Heart left ventricle (tissue), 16 donors: ENCODE results near the gene FAAP20. TPM values are rescaled to one million over a fixed set of nuclear protein-coding genes. Genes with fewer than 3 reads are reported as not detected.
A peak's percentile ranks its signal among the peaks of the same experiment; 100 is the strongest.

ENCODE experiments used
- ATAC-seq, 4 donors: fragments of 200-7000 bp; cut with Tn5 transposase; one replicate each; pipeline ENCODE4 v1.9.1; 2020 to 2022; ENCODE audit warnings: moderate library complexity in 4 of 4, mild to moderate bottlenecking in 3 of 4, moderate number of reproducible peaks in 1 of 4
- DNase-seq, 5 donors: peaks; one replicate each; pipeline ENCODE4 v3.0.0-alpha.2; 2020
- H3K27ac ChIP-seq, 12 donors: fragments of 200-600 bp; sonication (generic) in 4 of 12; one replicate each; pipeline versions ENCODE4 v1.5.0 to v1.8.0; 2016 to 2022; ENCODE audit warnings: mild to moderate bottlenecking in 2 of 12
- H3K27me3 ChIP-seq, 9 donors: fragments of 200-600 bp; sonication (generic) in 2 of 9; one replicate each; pipeline versions ENCODE4 v1.5.1 to v1.8.0; 2016 to 2022; ENCODE audit warnings: mild to moderate bottlenecking in 3 of 9
- H3K36me3 ChIP-seq, 9 donors: fragments of 200-600 bp; sonication (generic) in 2 of 9; one replicate each; pipeline versions ENCODE4 v1.5.0 to v1.8.0; 2018 to 2022; ENCODE audit warnings: mild to moderate bottlenecking in 2 of 9
- H3K4me1 ChIP-seq, 12 donors: fragments of 200-600 bp; sonication (generic) in 4 of 12; one replicate each; pipeline versions ENCODE4 v1.5.0 to v1.8.0; 2016 to 2022; ENCODE audit warnings: mild to moderate bottlenecking in 3 of 12
- H3K4me3 ChIP-seq, 12 donors: fragments of 200-600 bp; sonication (generic) in 4 of 12; one replicate each; pipeline versions ENCODE4 v1.5.0 to v1.8.0; 2017 to 2022; ENCODE audit warnings: mild to moderate bottlenecking in 9 of 12, moderate library complexity in 4 of 12
- H3K9me3 ChIP-seq, 12 donors: fragments of 200-600 bp; sonication (generic) in 4 of 12; one replicate each; pipeline versions ENCODE4 v1.5.0 to v1.8.0; 2016 to 2022; ENCODE audit warnings: mild to moderate bottlenecking in 1 of 12
- CTCF ChIP-seq, 12 donors: fragments of 200-600 bp; sonication (generic) in 4 of 12; IDR thresholded peaks; one replicate each; pipeline versions ENCODE4 v1.5.0 to v1.8.0; 2018 to 2022; ENCODE audit warnings: antibody characterized with exemption in 12 of 12, mild to moderate bottlenecking in 5 of 12
- POLR2A ChIP-seq, 2 donors: fragments of 450-650 bp; IDR thresholded peaks; one replicate each; pipeline ENCODE4 v1.6.1; 2017; ENCODE audit warnings: antibody characterized with exemption in 2 of 2, mild to moderate bottlenecking in 2 of 2, moderate library complexity in 2 of 2
- WGBS, 4 donors: extraction: QIAGEN DNeasy Blood & Tissue Kit in 2 of 4; methylation state at CpG; one replicate each; pipeline versions ENCODE4 v1.1.5 to v1.1.7; 2013 to 2018; 5-methylcytosine and 5-hydroxymethylcytosine counted together
- intact Hi-C, 10 donors: fragments of 100-400 bp; cut with DNase I; formaldehyde crosslinking; loops; one replicate each; pipeline versions ENCODE4 v1.11.1 to v1.14.2; 2022
- polyA plus RNA-seq, 2 donors: library from polyadenylated mRNA; stranded (reverse); fragments of 200-250 nt; gene quantifications; one replicate each; pipeline ENCODE4 v1.2.3, GENCODE V29; 2013
- total RNA-seq, 9 donors: library from RNA; depleted of rRNA in 2 of 9; stranded (reverse); fragments of >200 nt in 2 of 9; fragmentation: NEBNext Ultra II Directional in 3 of 9; extraction: Animal tissue kit (Norgen Biotek cat#: 25700) in 3 of 9; gene quantifications; one replicate each; pipeline versions ENCODE4 v1.1.0 to v1.2.4, GENCODE V29; 2016 to 2023
- donor health status: ischemic (EF 13 %, LVEDD 7.1; RV severe dilation, severe dysfunction).
- donor health status: healthy with polysubstance abuse.
- donor health status: DM: no; HTN: yes; CAD: no.
- donor health status: DM: no; HTN: no; CAD: no.
- donor health status: ischemic (EF 25% LVEDD 6.9; RV normal size, moderate dysfunction).
- donor health status: ischemic (EF 25% LVEDD 5.7; RV mildly dilated, moderate dysfunction).
- donor health status: healthy.
- donor health status: DM: yes; HTN: yes; CAD: no.
- donor health status: ischemic (EF 35%, LVEDD 5.7; RV mildly dilated, moderate dysfunction).
- donor health status: nonischemic (EF 11% LVEDD 7.7; RV severe dilation, severe dysfunction).
- donor health status: DM: yes; HTN: yes; CAD: no.
- donor health status: PGD.
- donor health status: ischemic (EF 29% LVEDD 5.4; RV normal size, mild dysfunction).
- donor health status: nonischemic (EF 23%, LVEDD 6.1; RV moderate dilation, normal function).

The FAAP20 gene
- total and polyA plus RNA-seq, 11 donors: 20.9 to 61.3 (median 36.6) TPM

DNA sequence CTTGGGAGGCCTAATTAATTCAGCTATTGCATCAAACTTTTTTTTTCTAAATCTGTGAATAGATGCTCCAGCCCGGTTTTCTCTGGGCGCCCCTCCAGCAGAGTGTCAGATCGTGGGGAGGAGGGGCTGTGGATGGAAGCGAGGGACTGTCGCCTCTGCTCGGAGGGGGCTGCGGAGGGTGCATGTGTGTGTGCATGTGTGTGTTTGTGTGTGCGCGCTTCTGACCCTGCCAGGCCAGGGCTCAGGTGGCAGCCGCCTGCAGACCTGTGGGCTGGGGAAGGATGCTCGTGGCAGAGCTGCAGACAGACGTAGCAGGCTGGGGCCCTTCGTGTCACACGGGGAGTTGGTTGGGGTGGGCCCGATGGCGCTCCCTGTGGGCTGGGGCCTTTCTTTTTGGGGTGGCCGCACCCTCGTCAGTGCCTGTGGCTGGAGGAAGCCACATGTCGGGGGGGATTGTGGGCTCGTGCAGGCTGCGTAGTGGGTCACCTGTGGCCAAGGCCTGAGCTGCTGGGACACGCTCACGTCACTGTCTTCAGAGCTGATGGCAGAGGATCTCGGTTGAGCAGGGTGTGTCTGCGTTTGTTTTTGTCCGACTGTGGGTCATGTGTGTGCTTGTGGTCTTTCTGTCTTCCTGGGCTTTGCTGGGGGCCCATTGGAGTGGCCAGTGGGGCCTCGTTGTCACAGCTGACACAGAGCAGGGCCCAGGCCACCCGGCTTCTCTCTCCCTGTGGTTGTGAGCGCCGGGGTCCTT is 36.4 kb upstream of the FAAP20 start:
- peak overlapping the region; percentile 66 to 92 (median 75) for H3K4me3 ChIP-seq
- 9 to 15% (median 13%) methylated on average over 22 to 30 of the region's 30 CpGs for WGBS, 4 donors
- no peak for TF ChIP-seq POLR2A (IDR thresholded peaks at IDR 0.05)
- TF ChIP-seq CTCF (IDR thresholded peaks at IDR 0.05): no peak
- peak overlapping the region; percentile 72 to 89 (median 84) for H3K27ac ChIP-seq
- intact Hi-C loops: loop anchor here in 8 of 10 donors (2.0 to 10.0 kb wide), 8 partner anchors 34 to 84 kb away; no protein-coding TSS in a partner anchor
- no peaks in the 10 kb centered on the region for H3K36me3 ChIP-seq
- DNase-seq (peak in 2 of 5 donors; percentile 31 to 38), ATAC-seq (peak in 2 of 4 donors; percentile 3)
- peaks cover 16 to 80% (median 65%) of the 10 kb centered on the region in 12 donors for H3K4me1 ChIP-seq
- H3K27me3 ChIP-seq: no peaks in the 10 kb centered on the region
- no peaks in the 10 kb centered on the region for H3K9me3 ChIP-seq

- Histone ChIP-seq H3K4me1 (peaks cover 13 to 72% (median 57%) of the 10 kb centered on the region in 12 donors), H3K27ac (peak overlapping the region; percentile 72 to 89 (median 84)), H3K36me3 (no peaks in the 10 kb centered on the region), H3K27me3 (no peaks in the 10 kb centered on the region), H3K4me3 (peak overlapping the region; percentile 66 to 92 (median 75)), H3K9me3 (no peaks in the 10 kb centered on the region)
- intact Hi-C loops: loop anchor here in 9 of 10 donors (2.0 to 10.0 kb wide), 8 partner anchors 33 to 85 kb away; no protein-coding TSS in a partner anchor
- peak in 1 of 4 donors; percentile 7 for ATAC-seq
- 8 to 21% (median 15%) methylated on average over 19 to 32 of the region's 32 CpGs for WGBS, 4 donors
- TF ChIP-seq CTCF (IDR thresholded peaks at IDR 0.05): no peak
- no peak for TF ChIP-seq POLR2A (IDR thresholded peaks at IDR 0.05)
- peak in 3 of 5 donors; percentile 48 to 69 (median 59) for DNase-seq
Observed at GRCh38 chr1:2229911-2230731, 35.5 kb upstream of the FAAP20 start.

GRCh38 chr1:2229037-2229864 is 34.7 kb upstream of the FAAP20 start:
- WGBS, 4 donors: 2 to 4% (median 3%) methylated on average over 16 to 77 of the region's 77 CpGs
- H3K4me1 ChIP-seq: peaks cover 11 to 63% (median 48%) of the 10 kb centered on the region in 12 donors

More at GRCh38 chr1:2229037-2229864, 34.7 kb upstream of the FAAP20 start:
- no peaks in the 10 kb centered on the region for H3K9me3 ChIP-seq
- peak overlapping the region; percentile 66 to 92 (median 75) for H3K4me3 ChIP-seq
- ATAC-seq (peak; percentile 13 to 30 (median 18)), DNase-seq (peak; percentile 70 to 91 (median 81))
- peak overlapping the region; percentile 72 to 89 (median 84) for H3K27ac ChIP-seq
- H3K36me3 ChIP-seq: no peaks in the 10 kb centered on the region
- H3K27me3 ChIP-seq: no peaks in the 10 kb centered on the region
- intact Hi-C loops: loop anchor here in 1 of 10 donors (5.0 kb wide), 1 partner anchor 83 kb away; no protein-coding TSS in a partner anchor
- TF ChIP-seq POLR2A (IDR thresholded peaks at IDR 0.05) (no peak), CTCF (IDR thresholded peaks at IDR 0.05) (peak in 3 of 12 donors; percentile 17 to 36 (median 31))
